HG03175 (cell line): ENCODE measurements around the gene RNU2-63P.
A peak's percentile ranks its signal among the peaks of the same experiment; 100 is the strongest.
"Not testable (repeated sequence)": the region's sequence is repeated elsewhere in the genome, so short reads cannot be mapped to it uniquely, and the experiment has no call there.

Source experiments
- ATAC-seq: cut with Tn5 transposase; IDR thresholded peaks from one replicate; pipeline ENCODE4 v1.9.1; 2021; ENCODE audit warnings: mild to moderate bottlenecking, moderate library complexity; ENCODE audit not compliant: unreplicated experiment

The RNU2-63P gene

DNA sequence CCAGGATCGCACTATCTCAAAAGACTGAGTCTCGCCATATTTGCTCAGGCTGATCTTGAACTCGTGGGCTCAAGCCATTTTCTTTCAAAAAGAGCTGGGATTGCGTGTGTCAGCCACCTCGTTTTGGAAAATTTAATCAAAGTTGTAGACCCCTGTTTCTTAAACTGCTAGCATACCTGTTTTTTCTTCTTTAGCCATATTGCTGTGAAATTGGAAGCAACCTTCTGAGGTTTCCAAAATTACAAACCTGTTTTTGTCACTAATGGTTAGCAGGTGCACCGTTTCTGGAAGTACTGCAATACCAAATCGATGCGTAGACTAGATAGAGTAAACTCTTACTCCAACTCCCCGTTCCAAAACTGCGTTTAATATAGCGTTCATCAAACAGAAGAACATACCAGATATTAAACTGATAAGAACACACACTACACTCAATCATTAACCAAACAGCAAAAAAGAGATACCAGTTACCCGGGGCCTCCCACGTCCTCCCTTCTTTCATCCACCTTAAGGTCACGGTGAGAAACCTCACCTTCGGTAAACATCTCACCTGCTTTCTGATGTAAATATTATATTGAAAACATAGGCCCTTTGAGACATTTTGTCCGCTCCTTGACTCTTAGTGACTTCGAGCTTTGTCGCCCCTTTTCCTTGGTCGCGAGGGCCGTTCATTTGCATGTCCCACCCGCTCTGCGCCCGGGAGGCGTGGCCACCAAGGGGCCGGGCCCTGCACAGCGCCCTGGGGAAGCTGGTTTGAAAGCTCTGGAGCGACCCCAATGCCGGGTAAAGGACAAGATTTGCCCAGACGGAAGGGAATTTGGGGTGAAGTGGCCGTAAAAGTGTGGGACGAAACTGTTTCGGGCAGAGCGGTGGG lies at the start of gene RNU2-63P:
RNU2-63P (minus strand) TSS at position 462 of the 874 bp plus-strand sequence.
- peak; percentile 83 for ATAC-seq

GRCh38 chr2:88061295-88061694 lies 44.9 kb upstream of the RNU2-63P start:
- no peak for ATAC-seq

GRCh38 chr2:88060907-88061275 lies 44.5 kb upstream of the RNU2-63P start:
- no peak for ATAC-seq

GRCh38 chr2:88059979-88060906 lies 43.9 kb upstream of the RNU2-63P start:
- ATAC-seq, result peak; percentile 36

DNA sequence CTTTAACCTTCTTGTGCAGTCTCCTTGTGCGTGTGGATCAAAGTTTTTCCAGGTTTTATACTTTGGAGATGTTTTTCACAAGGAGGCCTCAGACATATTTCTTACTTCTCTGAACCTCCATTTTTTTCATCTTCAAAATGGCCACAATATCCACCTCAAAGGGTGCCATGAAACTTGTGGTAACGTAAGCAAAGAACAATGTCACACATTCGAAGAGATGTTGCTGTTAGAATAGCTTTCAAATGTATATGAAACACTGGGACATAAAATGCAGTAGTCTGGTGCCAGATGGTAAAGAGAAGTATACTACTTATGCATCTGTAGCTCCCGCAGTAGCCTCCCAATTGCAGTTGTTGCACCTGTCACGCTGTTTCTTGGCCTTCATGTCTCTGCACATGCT lies 41.8 kb upstream of the RNU2-63P start:
- no peak for ATAC-seq

DNA sequence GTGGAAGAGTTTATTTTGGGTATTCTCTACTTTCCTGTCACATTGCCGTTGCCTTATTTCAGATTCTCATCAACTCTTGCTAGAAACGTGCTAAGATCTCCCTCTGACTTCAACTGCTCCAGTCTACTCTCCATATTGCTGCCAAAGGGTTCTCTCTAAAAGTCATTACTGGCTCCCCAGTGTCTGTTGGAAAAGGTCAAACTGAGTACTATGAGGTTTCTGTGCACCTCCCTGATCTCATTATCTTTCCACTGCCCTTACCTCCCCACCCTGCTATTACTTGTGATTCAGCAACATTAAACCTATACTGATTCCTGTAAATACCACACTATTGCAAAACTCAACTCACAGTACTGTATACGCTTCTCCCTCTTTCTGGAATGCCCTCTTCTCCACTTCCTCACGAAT lies 41.1 kb upstream of the RNU2-63P start:
- no peak for ATAC-seq

DNA sequence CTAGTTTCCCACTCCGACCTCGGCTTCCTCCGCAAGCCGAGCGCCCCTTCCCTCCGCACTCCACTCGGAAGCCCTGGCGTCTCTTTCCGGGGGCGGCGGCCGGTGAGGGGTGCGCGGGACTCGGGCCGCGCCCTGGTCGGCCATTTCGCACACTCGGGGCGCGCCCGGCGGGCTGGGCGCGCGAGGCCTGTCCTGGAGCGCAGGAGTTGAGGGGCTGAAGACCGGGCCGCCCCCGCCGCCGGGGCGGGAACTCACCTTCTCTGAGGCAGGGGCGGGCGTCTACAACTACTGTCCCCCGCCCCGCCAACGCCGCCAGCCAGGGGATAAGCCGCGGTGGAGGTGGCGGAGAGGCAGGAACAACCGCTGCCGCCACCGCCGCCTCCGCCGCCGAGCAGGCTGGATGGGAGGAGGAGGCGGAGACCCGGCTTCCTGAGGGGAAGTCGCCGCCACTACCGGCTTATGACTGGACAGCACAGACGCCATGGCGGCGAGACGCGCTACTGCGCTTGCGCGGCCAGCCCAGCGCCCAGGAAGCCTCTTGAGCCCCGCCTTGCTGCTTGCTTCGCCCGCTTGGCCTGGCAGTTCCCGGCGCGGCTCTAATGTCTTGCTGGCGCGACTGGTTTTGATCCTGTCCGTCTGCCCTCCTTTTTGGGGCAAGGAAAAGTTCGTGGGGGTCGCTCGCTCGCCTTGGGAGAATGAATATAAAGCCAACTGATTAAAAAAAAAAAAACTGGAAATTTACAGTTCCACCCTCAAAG lies 39.2 kb upstream of the RNU2-63P start, which contains the start of gene KRCC1:
KRCC1 (minus strand) TSS at position 413 of the 758 bp plus-strand sequence. CDS start 27,220 bp downstream, outside the sequence.
- peak; percentile 92 for ATAC-seq

- ATAC-seq, result no peak
Observed at GRCh38 chr2:88054782-88055370, 38.5 kb upstream of the RNU2-63P start.

DNA sequence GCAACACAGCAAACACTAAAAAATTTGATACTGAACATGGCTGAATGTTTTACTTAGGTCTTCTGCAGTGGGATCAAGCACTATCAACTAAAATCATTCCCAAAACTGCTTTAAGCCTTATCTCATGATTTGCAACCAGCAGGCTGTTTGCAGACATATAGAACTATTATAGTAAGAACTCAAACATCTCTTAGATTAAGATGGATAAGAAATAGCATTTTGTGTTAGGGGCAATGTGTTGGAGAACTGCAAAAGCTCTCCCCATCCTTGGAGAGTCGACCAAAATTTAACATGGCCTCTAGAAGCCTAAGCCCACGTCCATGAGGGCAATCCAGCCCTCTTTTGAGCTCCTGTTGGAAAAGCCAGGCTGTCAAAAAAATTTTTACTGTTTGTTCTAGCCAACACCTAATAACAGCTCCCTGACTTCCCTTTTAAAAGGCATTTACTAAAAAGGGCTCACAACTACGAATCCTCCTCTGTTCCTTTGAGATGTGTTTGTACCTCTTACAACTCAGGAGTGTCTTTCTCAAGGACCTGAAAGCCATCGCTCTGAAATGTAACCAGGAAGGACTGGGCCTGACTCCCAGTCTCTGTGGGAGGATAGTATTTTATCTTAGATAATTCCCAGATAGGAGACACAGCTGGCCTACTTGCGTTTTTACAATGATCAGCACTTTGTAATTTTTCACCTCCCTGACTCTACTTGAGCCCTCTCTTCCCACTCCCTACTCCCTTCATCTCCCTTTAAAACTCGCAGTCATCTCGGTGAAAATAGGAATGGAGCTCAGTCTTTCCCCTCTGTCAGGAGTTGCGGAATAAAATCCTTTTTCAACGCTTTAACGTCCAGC lies 37.8 kb upstream of the RNU2-63P start:
- ATAC-seq, result no peak

- no peak for ATAC-seq
Observed at GRCh38 chr2:88053296-88053695, 36.9 kb upstream of the RNU2-63P start.

DNA sequence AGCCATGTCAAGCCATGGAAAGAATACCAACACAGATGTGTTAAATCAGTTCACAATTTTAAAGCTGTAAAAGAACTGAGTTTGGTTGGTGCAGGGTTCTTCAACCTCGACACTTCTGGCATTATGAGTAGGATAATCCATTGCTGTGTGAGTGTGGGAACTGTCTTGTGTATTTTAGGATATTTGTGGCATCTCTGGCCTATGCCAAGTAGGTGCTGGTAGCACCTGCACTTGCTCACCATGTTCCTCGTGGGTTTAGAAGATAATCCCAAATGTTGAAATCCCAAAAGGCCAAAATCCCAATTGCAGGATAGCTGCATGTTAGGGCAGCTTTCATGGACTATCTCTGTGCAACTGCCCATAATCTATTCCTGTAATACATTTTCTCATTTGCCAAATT lies 35.4 kb upstream of the RNU2-63P start:
- no peak for ATAC-seq

GRCh38 chr2:88049622-88050021 lies 33.3 kb upstream of the RNU2-63P start:
- peak; percentile 65 for ATAC-seq

DNA sequence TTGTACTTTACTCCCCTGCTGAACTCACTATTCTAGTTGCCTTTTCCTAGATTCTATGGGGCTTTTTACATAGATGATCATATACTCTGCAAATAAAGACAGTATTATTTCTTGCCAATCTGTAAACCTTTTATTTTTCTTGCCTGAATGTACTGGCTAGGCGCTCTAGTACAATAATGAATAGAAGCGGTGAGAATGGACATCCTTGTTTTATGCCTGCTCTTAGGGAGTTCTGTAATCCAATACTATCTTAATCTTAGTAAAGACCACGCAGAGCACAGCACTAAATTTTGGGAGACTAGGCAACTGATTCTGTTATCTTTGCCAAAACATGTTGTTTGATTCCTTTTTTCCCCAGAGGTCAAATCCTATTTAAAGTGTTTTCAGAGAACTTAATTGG lies 32.2 kb upstream of the RNU2-63P start:
- ATAC-seq, result no peak

DNA sequence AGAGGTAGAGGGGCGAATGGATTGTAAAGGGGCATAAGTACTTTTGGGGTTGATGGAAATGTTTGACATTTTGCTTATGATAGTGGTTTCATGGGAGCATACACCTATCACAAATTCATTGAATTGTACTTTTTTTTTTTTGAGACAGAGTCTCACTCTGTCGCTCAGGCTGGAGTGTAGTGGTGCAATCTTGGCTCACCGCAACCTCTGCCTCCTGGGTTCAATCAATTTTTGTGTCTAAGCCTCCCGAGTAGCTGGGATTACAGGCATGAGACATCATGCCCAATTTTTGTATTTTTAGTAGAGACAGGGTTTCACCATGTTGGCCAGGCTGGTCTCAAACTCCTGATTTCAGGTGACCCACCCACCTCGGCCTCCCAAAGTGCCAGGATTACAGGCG lies 29.2 kb upstream of the RNU2-63P start:
- not testable (repeated sequence) for ATAC-seq

DNA sequence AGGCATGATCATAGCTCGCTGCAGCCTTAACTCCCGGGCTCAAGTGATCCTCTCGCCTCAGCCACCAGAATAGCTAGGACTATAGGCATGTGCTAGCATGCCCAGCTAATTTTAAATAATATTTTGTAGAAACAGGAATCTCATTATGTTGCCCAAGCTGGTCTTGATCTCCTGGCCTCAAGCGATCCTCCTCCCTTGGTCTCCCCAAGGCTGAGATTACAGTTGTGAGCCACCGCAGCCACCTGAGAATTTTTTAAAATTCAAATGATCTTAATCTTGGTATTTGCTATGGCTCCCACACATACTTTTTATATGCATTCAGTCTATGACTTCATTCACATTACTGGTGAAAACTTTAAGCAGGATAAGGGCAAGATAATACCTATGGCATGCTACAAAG lies 26.1 kb upstream of the RNU2-63P start:
- ATAC-seq, result no peak

DNA sequence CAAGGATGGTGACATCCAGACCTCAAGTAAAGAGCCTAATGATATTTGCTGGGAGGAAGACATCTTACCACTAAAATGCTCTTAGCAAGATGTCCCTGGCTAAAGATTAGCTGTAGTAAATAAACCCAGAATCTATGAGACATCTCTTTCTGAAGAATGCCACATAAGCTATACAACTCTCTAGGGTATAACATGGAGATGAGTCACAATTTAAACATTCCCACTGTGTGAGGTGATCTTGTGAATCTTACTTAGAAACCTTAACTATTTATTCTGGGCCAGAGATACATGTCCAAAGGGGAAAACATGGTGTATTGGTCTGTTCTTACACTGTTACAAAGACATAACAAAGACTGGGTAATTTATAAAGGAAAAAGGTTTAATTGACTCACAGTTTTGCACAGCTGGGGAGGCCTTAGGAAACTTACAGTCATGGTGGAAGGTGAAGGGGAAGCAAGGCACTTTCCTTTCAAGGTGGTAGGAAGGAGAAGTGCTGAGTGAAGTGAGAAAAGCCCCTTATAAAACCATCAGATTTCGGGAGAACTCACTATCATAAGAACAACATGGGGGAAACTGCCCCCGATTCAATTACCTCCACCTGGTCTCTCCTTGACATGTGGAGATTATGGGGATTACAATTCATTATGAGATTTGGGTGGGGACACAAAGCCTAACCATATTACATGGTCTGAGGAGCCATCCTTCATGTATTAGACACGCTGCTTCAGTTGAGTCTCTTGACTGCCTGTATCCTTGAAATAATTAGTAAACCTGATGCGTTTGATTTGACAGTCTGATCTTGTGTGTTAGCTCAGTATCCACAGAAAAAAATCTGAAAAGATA lies 22.1 kb upstream of the RNU2-63P start:
- no peak for ATAC-seq

DNA sequence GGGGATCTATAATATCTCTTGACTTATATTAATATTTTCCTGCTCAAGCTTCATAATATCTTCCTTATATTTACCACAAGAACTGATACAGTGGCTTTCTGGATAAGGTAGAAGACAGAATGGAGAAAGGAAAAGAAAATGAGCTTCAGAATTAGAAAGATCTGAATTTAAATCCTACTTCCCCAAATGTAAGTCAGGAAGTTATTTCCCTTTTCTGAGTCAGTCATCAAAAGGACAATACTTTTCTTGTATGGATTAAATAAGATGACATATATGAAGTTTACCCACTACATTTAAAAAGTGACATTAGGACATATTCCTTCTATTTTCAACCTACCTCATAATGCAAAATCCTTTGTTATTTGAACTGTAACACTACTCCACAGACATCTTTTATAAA lies 20.3 kb upstream of the RNU2-63P start:
- ATAC-seq, result no peak

DNA sequence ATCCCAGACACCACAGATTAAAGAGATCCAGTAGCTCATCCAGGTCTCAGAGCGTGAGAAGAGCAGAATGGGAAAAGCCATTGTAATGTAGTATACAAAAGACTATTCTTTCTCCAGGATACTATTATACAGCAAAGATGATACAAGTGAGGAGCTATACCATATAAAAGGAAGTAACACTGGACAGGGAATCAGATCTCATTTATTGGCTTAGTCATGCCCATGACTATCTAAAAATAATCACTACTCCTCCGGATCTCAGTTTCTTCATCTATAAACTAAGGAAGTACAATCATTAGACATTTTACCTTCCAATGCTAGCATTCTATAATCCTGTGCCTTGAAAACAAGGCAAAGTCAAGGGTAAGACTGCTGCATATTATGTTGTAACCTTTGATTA lies 19.8 kb upstream of the RNU2-63P start:
- ATAC-seq, result no peak
